ENCODE data around the gene HCFC2. TPM values are rescaled to one million over a fixed set of nuclear protein-coding genes. Genes with fewer than 3 reads are reported as not detected.
A peak's percentile ranks its signal among the peaks of the same experiment; 100 is the strongest.

Gene HCFC2
- total and polyA plus RNA-seq, 9 of the 15 experiments (the other 6 are each of a cell fraction or from before 2014, with no cell fraction given), result 1.2 to 6.5 (median 3.8) TPM

- TF ChIP-seq TOE1 (IDR thresholded peaks at IDR 0.05; ENCODE audit: borderline replicate concordance) (no peak), TOE1 (CRISPR knock-in tag; IDR thresholded peaks at IDR 0.05; ENCODE audit: borderline replicate concordance, low read depth) (no peak), HDAC8 (tag; IDR thresholded peaks at IDR 0.05) (no peak), SRSF9 (IDR thresholded peaks at IDR 0.05; ENCODE audit: borderline replicate concordance, low read depth, low read length) (no peak), CREB3 (tag; conservative IDR thresholded peaks at IDR 0.05; ENCODE audit: low read depth) (no peak), FOXJ2 (tag; IDR thresholded peaks at IDR 0.05) (no peak), KLF13 (tag; IDR thresholded peaks at IDR 0.05; ENCODE audit: borderline replicate concordance, low read depth) (no peak), RCOR1 (IDR thresholded peaks at IDR 0.05; ENCODE audit: borderline replicate concordance in 1 of 2, low read depth in 2 of 2, low read length in 2 of 2) (no peak)
Measured at GRCh38 chr12:104046306-104046705, 18.0 kb upstream of the HCFC2 start (continued).

- Histone ChIP-seq H3K4me3 (no peak overlapping the region), H3K27me3 (ENCODE audit: control insufficient read depth in 2 of 2, insufficient read depth in 2 of 2, low read length in 2 of 2) (peaks cover 28 to 31% of the 10 kb centered on the region in 2 experiments), H3K9me3 (replicated peaks; ENCODE audit: control insufficient read depth, insufficient read depth, low read depth, low read length) (no peaks in the 10 kb centered on the region), H3K79me2 (ENCODE audit: control insufficient read depth, insufficient read depth, low read length) (no peaks in the 10 kb centered on the region), H3K27ac (ENCODE audit: extremely low read depth, low read depth, low read length) (no peak overlapping the region), H3K36me3 (ENCODE audit: control insufficient read depth, insufficient read depth, low read length) (no peaks in the 10 kb centered on the region), H3K9me1 (ENCODE audit: control insufficient read depth, insufficient read depth, low read length) (no peaks in the 10 kb centered on the region), H3K9ac (ENCODE audit: insufficient read depth in 1 of 2, low read depth in 2 of 2, low read length in 2 of 2) (no peak overlapping the region), H3K4me1 (replicated peaks in 1 of 2; ENCODE audit: control insufficient read depth in 2 of 2, insufficient read depth in 2 of 2, low read length in 2 of 2) (peaks cover 6% of the 10 kb centered on the region in 2 experiments; a peak in 3 of 5 replicates), H4K20me1 (replicated peaks; ENCODE audit: control insufficient read depth, insufficient read depth, low read length) (no peaks in the 10 kb centered on the region), H2AFZ (ENCODE audit: low read depth, low read length) (no peak overlapping the region), H3K4me2 (ENCODE audit: insufficient read depth, low read length) (no peak overlapping the region)
- ATAC-seq (no peak), DNase-seq (ENCODE audit: extremely low read depth in 1 of 4, low spot score in 3 of 4) (no peak), FAIRE-seq (no peak)
- ChIA-PET POLR2A (interaction anchor here (0.6 kb wide), 1 partner anchor 36 kb away, joined by 3 read pairs; no protein-coding TSS in a partner anchor), CTCF (ENCODE audit: low intra/inter-chr PET ratio) (no interaction called here)
- in situ Hi-C loops (cut with MboI), result no loop called here
- no TSS peak for BruUV-seq (replicated peaks)
- WGBS (ENCODE audit: insufficient coverage, low coverage, missing lambda C conversion rate), result 7% methylated on average over 5 of the region's 5 CpGs
- intact Hi-C loops (cut with micrococcal nuclease), result no loop called here
- TF ChIP-seq KDM4B (IDR thresholded peaks at IDR 0.05; ENCODE audit: borderline replicate concordance in 2 of 2, low read depth in 1 of 2), result no peak
- peak; percentile 92 for TF ChIP-seq ZNF239 (CRISPR knock-in tag; IDR thresholded peaks at IDR 0.05)
Measured at GRCh38 chr12:104048162-104048561, 16.2 kb upstream of the HCFC2 start.
